Ecto neural progenitor cell (in vitro differentiated cells): ENCODE data around the gene LRIT1.

Source experiments
- DNase-seq: peaks from one replicate; pipeline ENCODE4 v3.0.0-alpha.2; 2018; ENCODE audit warnings: low spot score

The LRIT1 gene

DNA sequence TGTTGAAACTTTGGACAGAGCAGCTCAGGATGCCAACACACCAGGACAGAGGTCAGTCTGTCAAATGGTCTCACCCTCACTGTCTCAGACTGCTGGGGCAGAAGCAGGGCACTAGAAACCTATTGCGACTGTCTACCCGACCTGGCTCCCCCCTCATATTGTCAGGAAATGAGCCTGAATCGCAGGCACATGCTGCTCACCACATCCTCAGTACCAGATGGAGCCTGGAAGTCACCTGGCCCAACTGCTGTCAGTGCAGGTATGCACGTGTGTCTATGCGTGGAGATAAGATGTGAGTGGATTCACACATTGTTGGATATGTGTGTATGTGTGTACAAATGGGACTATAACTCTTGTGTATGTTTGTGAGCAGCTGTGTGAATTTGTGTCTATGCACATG, 50.2 kb downstream of the LRIT1 start:
- no peak for DNase-seq

DNA sequence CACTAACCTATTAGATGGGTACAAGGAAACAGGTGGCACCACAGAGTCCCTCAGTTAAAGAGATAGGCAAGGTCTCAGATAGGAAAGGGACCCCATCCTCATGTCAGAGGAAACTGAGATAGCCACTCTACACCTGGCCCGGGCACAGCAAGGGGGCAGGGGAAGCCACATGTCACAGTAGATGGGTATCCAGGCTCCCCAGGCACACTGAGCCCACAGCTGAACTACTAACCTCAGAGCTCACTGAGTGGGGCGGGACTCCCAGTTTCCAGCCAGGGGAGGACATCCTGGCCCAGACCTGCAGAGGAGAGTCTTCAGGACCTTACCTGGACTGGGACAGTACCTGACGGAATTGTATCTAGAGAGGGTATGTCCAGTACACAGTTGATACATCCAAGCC, 50.7 kb downstream of the LRIT1 start:
- DNase-seq, result no peak

DNA sequence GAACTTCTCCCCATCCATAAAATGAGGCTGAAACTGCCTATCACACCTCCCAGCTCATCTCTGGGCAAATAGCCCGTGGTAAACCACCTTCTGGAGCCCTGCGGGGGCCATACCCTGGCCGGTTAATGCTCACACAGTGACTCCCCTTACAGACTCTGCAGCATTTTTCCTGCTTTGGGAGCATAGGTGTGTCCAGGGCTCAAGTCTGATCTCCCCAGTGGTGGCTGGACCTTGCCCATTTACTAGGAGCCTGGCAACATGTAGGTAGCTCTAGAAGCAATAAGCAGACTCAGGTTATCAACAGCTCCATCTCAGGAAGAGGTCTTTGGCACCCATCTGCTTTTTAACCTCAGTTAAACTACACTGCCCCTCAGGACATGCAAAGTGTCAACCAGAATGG, 52.5 kb downstream of the LRIT1 start:
- DNase-seq, result no peak

DNA sequence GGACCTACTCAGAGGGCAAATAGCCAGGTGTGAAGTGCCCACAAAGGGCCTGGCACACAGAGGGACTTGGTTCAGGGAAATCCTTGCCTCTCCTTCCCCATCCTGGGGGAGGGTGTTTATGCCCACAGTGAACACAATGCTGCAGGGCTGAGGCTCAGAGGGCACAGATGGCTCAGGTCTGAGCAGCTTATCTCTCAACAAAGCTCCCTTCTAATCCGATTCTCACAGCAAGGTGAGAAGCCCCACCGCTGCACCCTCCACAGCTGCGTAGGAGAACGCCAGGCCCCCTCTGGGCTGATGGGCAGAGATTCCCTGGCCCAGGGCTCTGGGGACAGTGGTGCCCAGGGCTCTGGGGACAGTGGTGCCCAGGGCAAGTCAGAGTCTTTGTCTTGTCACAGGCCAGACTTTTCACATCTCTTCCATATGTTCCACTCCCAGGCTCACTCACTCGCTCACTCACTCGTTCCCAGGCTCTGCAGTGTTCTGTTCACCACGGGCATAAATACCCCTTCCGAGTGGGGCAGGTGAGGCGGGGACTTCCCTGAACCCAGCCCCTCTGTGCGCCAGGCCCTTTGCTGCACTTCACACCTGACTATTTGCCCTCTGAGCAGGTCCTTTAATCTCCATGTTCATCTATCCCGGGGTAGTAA, 55.7 kb downstream of the LRIT1 start:
- no peak for DNase-seq

DNA sequence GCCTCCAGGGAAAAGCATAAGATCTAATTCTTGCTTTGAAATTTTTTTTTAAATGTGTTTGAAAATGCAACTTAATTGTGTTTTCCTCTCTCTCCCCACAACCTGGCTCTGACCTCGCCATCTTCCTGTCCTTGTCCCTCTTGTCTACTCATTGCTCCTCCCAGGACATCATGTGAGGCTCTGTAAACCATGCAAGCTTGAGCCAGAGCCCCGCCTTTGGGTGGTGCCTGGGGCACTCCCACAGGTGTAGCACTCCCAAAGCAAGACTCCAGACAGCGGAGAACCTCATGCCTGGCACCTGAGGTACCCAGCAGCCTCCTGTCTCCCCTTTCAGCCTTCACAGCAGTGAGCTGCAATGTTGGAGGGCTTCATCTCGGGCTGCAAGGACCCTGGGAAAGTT, 56.8 kb downstream of the LRIT1 start:
- no peak for DNase-seq

DNA sequence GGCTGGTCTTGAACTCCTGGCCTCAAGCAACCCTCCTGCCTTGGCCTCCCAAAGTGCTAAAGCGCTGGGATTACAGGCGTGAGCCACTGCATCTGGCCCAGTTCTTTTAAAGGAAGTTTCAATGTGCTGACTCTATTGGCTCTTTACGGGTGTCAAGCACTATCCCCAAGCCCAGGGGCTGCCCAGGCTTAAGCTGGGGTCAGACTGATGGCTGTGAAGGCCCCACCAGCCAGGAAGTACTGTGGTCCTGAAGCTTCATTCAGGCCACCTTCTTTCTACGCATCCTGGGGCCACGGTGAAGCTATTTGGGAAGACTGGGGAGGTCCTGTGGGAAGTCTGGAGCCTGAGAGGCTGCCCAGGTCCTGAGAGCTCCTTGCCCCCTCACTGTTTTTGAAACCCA, 59.7 kb downstream of the LRIT1 start:
- no peak for DNase-seq
